ENCODE measurements around the gene VAT1L.

- no peak for TF ChIP-seq EZH2 (IDR thresholded peaks at IDR 0.05; ENCODE audit: insufficient read depth, poor library complexity, severe bottlenecking)
- TF ChIP-seq EZH2phosphoT487 (IDR thresholded peaks at IDR 0.05; ENCODE audit: insufficient read depth, low read depth) = no peak
These were observed 151.6 kb downstream of the VAT1L start for GRCh38 chr16:77939968-77940367.
